ENCODE measurements around the gene CDCA8.

GRCh38 chr1:37728416-37728815 lies 36.1 kb downstream of the CDCA8 start:
- TF ChIP-seq EZH2 (IDR thresholded peaks at IDR 0.05; ENCODE audit: borderline replicate concordance, low read depth, low read length, poor library complexity, severe bottlenecking) (no peak), CTCF (conservative IDR thresholded peaks at IDR 0.05; ENCODE audit: low read depth, low read length) (no peak)

Data from A673 (cell line).